ENCODE measurements around the gene CPSF4L.

CPSF4L gene

DNA sequence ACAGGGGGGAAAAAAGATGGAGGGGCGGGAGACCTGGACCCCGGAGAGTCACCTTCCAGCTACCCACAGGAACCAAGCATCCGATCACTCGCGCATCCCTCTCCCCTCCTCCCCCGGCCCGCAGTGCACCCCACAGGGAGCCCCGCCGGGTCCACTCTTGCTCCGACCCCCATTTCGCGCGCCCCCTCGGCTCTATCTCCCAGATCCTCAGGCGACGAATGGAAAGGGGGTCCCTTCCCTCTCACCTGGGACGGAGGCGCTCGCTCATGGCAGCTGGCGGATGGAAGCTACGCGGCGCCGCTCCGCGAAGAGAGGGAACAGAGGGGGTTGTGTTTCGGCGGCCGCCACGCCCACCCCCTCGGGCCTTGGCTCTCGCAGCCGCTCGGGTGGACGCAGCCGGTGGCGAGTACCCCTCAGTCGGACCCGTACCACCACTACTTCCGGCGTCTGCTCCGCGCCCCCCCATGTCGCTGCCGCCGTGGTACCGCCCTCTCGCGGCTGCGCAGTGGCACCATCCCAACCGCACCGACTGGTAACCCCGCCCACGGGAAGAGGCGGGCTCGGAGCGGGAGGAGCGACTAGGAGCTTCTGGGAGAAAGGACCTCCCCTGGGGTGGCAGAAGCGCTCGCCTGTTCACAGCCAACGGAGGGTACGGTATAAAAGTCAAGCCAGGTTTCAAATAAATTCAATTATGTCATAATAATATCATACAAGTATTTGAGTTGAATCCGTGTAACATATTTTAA, 29.7 kb downstream of the CPSF4L start:
- DNase-seq (ENCODE audit: low read depth) = peak; percentile 97

DNA sequence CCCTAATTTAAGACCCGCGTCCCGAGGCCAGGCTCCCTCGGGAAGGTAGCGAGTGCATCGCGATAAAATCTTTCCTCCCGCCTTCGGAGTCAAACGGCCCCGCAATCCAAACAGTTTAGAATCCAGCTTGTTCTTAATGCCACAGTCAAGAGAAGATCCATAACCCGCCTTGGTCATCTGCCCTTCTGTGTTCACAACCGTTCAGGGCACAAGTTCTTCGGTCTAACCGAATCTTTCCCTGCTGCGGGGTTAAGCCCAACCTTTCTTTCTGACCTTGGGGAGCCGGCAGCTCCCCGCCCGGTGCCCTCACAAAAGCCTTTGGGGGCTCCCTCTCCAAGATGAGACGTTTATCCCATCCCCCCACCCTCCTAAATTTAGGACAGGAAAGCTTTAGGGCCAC, 30.3 kb downstream of the CPSF4L start:
- DNase-seq (ENCODE audit: low read depth) = peak; percentile 59

DNA sequence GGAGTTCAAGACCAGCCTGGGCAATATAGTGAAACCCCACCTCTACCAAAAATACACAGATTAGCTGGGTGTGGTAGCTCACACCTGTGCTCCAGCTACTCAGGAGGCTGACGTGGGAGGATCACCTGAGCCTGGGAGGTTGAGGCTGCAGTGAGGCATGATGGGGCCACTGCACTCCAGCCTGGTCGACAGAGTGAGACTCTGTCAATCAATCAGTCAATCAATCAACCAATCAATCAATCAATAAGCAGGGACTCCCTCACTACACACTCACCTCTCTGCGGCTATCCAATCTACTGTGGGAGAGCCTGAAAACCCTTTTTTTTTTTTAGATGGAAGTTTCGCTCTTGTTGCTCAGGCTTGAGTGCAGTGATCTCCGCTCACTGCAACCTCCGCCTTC, 31.6 kb downstream of the CPSF4L start:
- no peak for DNase-seq (ENCODE audit: low read depth)

DNA sequence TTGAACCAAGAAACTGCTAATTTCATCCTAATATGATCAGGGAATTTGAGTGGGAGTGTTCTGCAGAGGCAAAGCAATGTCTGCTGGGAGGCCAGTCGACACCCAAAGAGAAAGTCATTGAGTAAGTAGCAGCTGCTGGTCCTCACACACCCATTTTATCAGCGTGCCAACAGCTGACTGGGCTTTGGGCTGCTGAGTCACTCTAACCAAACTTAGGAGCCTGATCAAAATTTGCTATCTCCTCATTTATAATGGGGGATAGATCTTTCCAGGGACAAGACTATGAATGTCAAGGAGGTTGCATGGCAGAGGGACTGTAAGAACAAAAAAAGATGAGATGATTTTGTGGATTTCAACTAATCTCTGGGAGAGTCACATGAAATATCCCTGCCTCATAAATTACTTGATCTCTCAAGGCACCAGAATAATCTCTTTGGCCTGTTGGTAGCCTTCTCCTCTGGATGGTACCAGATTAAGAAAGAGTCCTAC, 32.9 kb downstream of the CPSF4L start:
- peak; percentile 88 for DNase-seq (ENCODE audit: low read depth)

DNA sequence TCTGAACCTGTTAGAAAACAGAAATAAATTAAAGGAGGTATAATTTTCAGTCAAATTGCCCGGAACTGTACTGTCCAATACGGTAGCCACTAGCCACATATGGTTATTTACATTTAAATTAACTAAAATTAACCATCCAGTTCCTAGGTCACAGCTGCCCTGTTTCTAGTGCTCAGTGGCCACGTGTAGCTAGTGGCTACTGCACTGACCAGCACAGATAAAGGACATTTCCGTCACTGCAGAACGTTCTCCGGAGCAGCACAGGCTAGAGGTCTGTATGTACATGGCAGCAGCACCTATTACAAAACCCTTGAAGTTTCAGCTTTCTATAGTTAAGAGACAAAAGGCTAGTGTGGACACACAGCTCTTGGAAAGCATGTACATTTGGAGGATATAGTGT, 33.7 kb downstream of the CPSF4L start:
- no peak for DNase-seq (ENCODE audit: low read depth)

DNA sequence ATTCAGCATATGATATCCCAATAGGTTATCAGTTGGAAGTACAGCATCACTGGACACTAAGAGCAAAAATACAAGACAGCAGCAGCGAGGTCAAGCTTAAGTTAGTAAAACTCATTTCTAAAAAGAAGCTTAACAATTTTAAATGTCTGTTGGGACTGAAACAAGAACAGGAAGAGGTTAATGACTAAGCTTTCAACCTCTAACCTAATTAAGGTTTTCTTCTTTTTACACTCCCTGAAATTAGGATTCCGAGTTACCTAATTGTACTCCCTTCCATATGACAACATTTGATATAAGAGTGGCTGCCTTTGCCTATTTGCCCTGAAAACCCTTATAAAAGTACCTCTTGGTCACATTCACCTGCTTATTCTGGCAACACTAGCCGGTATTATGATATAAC, 34.3 kb downstream of the CPSF4L start:
- DNase-seq (ENCODE audit: low read depth) = peak; percentile 19

DNA sequence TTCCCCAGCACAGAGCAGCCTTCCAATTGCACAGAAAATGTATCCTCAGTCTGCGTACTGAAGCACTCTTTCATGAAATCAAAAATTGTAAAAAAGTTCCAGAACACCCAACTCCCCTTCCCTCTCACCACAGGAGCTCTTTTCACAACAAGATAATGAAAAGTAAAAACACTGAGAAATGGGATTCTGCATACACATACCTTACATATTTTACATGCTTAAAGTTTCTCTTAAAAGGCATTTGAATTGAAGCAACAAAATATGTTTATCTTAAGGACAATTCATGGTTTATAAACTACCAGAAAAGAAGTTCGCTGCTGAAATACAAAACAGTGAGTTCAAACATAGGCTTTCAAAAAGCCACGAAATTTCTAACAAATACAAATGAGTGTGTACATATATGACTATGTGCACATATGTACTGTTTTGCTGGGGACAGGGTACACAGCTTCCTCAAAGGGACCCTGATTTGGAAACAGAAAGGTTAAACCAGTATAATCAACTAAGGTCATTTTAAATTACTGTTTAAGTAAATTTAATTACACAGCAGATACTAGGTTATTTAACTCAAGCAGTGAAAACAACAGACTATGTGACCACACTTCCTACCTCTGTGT, 35.0 kb downstream of the CPSF4L start:
- DNase-seq (ENCODE audit: low read depth) = no peak

DNA sequence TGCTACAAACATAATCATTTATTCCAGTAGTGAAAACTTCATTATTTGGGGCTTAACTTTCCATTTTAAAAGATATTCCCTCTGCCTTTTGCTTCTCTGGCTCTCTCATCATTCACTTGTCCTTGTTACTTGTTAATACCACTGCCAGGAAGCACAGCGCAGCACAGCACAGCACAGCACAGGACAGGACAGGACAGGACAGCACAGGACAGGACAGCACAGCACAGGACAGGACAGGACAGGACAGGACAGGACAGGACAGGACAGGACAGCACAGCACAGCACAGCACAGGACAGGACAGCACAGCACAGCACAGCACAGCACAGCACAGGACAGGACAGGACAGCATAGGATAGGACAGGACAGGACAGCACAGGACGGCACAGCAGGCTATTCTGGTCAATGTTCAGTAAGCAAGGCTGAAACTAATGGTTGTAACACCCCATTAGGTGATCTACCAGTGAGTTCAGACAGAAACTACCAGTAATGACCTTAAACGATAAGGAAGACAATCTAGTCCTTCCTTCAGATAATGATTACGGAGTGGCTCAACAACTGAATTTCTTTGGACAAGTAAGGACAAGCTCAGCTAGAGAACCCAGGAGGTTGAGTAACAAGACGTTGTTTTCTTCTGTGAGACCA, 36.9 kb downstream of the CPSF4L start:
- DNase-seq (ENCODE audit: low read depth) = no peak

DNA sequence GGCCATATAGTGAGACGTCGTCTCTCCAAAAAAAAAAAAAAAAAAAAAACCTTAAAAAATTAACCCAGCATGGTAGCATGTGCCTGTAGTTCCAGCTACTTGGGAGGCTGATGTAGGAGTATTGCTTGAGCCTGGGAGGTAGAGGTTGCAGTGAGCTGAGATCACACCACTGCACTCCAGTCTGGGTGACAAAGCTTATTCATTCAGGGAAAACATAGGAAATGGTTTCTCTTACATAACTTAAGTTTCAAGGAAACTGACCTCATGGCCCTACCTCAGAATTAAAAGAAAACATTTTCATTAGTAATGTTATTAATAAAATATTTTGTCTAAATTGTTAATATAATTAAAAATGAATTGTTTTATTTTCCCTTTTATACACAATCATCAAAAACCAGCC, 37.4 kb downstream of the CPSF4L start:
- no peak for DNase-seq (ENCODE audit: low read depth)

DNA sequence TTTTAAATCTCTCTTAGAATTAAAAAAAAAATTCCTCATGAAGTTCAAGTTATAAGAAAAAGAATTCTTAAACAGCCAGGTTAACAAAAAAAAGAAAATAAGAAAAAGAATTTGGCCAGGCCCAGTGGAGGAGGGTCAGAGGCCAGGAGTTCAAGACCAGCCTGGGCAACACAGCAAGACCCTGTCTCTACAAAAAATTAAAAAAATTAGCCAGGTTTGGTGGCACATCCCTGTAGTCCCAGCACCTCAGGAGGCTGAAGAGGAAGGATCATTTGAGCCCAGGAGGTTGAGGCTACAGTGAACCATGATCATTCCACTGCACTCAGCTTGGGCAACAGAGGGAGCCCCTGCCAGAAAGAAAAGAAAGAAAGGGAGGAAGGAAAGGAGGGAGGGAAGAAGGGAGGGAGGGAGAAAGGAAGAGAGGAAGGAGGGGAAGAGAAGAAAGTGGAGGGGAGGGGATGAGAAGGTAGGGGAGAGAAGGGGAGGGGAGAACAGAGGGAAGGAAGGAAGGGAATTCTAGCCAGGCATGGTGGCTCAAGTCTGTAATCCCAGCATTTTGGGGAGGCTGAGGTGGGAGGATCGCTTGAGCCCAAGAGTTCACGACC, 38.0 kb downstream of the CPSF4L start:
- no peak for DNase-seq (ENCODE audit: low read depth)

DNA sequence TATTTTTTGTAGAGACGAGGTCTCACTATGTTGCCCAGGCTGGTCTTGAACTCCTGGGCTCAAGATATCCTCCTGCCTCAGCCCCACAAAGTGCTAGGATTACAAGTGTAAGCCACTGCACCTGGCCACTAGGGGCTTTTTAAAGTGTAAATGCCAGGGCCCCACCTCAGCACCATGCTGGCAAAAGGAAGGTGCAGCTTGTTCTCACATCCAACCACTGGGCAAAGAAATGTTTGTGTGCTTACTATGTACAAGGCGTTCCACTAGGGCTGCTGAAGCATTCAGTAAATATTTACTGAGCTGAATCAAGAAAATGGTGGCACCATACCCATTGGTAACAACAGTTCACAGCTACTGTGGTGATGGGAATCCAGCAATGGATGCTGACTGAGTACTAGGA, 46.2 kb downstream of the CPSF4L start:
- no peak for DNase-seq (ENCODE audit: low read depth)

DNA sequence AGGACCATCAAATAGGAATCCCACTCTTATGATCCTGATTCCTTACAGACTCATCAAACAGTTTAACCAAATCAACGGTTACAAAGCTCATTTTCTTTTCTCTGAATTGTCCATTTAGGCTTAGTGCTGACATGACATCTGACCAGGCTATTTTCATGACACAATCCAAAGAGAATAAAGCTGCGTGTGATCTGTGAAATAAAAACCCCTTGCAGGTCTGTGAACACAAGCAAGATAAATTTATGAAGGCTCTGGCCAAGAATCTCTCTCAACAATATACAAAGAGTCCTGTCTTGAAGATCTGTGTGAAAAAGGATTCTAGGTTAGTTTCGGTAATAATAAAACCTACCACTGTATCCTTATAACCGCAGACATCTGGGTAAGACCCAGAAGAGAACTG, 46.8 kb downstream of the CPSF4L start:
- no peak for DNase-seq (ENCODE audit: low read depth)

DNA sequence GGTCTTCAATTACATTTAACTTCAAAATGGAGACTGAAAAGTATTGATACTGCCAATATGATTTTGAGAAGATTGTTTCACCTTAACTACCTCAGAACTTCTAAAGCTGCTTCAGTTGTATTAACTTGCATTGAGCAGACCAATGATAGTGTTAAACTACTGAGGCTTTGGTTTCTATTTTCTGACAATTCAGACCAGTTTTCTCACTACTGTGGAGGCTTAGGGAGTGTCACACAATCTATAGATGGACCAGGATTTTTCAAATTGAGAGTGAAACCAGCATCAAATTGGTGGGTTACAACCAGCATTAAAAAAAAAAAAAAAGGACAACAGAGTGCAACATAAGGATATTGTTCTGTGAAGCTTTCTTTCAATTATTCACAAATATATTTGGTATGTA, 47.7 kb downstream of the CPSF4L start:
- DNase-seq (ENCODE audit: low read depth) = no peak

DNA sequence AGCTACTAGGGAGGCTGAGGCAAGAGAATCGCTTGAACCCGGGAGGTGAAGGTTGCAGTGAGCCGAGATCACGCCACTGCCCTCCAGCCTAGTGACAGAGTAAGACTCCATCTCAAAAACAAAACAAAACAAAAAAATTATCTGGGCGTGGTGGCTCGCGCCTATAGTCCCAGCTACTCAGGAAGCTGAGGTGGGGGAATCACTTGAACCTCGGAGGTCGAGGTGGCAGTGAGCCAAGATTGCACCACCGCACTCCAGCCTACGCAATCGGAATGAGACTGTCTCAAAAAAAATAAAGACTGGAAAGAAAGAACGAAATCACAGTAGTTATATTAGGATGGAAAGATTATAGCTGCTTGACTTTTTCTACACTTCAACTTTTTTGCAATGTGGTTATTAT, 49.9 kb downstream of the CPSF4L start:
- no peak for DNase-seq (ENCODE audit: low read depth)

DNA sequence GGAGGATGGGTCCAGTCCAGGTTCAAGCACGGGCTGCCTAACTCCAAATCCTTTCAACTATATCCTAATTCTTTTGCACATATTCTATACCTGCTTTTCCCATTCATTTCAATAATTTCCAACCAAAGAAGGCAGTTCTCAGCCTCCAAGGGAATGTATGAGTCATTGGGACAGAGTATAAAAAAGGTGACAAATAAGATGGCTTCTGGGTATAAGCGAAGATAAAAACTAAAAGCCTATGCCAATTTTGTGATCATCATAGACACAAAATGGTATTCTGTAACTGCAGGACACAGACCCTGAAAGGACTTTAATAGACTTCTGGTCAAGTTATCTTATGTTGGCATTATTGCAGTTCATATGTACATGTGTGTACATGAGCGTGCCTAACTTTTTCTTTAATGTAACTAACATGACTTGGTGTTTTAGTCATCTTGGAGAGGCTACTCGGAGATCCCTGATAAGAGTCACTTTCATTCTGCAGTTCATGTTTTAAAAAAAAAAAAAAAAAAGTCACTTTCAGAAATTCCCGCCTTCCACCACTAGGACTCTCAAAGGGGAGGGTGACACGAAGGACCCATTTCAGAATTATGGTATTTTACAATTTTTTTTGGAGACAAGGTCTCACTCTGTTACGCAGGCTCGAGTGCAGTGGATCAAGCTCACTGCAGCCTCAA, 51.5 kb downstream of the CPSF4L start:
- DNase-seq (ENCODE audit: low read depth) = peak; percentile 62

DNA sequence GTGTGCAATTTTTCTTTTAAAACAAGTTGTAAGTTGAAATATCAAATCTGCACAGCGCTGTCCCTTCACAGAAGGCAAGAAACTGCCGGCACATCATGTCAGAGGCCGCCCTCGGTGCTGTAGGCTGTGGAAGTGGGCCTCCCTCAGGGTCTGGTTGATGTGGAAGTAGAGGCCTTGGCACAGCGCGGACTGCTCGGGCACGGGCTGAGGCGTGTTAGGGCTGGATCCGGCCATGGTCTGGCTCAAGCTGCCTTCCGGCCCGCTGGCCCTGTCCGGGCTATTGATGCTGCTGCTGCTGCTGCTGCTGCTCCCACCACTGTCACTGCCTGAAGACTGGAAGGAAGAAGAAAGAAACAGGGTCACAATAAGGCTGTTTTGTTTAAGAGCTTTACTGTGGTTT, 52.2 kb downstream of the CPSF4L start:
- DNase-seq (ENCODE audit: low read depth) = no peak

DNA sequence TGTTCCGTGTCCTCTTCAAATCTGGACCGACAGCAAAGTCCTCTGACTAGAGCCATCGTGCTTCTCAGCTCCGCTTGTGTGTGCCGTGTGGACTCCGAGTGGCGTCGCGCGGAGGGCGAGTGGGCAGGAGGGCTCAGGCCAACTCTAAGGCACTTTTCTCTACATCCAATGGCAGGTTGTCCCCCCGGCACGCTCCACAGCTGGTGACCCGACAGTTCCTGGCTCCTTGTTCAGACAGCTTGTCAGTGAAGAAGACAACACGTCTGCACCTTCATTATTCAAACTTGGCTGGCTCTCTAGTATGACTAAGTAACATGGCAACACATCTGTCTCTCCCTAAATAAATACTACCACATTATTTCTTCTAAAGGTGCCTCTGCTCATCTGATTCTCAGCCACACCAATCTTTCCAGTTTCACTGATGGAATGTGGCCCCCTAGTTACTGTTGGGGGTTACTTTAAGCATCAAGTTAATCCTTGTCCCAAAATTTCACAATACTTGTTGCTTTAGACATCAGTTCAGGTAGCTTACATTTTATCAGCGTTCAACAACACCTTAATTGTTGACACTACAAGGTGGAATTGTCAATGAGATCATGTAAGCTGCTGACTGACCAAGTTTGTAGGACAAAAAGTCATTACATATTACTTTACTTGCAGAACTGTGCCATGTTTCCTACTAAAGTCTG, 53.4 kb downstream of the CPSF4L start:
- DNase-seq (ENCODE audit: low read depth) = no peak

DNA sequence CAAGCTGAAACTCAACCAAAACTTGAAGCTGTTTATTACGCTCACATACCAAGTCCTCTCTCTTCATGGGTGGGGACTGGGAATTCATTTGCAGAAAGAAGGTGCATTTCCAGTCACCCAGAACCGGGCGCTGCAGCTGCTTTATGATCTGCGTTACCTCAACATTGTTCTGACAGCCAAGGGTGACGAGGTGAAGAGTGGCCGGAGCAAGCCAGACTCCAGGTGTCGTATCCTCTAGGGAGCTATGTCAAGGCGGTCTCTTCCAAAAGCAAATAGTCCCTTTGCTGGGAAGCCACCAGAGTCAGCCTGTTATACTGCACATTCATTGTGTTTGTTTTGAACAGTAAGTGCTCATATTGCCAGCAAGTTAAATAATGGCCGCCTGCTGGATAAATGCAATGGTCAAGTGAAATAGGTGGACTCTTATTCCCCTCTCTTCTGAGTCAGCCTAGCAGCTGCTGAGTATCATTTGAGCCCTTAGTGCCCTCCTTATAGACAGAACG, 56.2 kb downstream of the CPSF4L start:
- no peak for DNase-seq (ENCODE audit: low read depth)

DNA sequence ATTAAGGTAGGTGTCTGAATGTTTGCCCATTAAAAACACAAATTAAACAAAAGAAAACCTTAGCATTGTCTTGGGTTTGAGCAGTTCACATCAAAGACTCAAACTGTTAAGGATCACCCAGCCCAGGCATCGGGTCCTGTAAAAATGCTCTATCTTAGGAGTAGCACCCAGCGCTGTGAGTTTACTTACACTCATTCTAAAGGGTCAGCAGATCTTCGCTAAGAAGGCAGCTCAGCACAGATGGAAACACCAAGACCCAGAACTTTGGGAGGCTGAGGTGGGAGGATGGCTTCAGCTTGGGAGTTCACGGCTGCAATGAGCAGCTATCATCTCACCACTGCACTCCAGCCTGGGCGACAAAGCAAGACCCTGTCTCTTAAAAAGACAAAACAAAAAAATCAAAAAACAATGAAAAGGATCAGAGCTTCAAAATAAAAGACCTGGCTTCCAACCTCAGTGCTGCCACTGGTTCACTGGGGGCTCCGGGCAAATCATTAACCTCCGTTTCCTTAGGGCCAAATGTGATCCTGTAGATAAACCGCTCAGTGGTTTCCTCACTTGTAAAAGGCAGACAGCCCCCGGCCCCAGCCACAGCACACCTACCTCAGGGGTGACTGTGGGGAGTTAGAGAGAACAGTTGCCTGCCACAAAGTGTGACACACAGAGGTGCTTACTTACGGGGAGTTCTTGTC, 57.7 kb downstream of the CPSF4L start:
- DNase-seq (ENCODE audit: low read depth) = no peak

DNA sequence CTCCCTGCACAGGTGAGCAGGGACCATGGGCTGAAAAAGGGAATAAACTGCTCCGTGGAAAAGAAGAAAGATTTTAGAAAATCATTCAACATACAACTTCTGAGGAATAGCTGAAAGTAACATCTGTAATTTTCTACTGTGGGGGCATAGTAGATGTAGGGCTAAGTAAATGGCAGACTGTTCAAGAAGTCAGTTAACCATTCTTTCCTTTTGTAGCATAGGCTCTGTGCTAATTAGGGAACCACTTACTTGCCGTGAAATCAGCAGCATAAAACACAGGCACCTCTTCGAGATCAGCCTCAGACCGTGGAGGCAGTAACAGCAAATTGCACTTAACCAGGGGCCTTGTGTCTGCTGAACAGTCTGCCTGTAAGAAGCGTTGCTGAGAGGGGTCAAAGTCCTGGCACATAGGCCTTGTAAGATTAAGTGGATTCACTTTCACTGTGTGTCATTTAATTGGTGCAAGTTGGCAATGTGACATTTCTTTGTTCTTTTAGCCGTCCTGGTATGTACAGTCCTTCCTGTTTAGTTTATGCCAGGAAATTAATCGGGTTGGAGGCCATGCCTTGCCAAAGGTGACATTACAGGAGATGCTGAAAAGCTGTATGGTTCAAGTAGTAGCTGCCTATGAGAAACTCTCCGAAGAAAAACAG, 58.4 kb downstream of the CPSF4L start:
- no peak for DNase-seq (ENCODE audit: low read depth)
